ENCODE results near the gene GP1BB.
A peak's percentile ranks its signal among the peaks of the same experiment; 100 is the strongest.
"Not testable (repeated sequence)": the region's sequence is repeated elsewhere in the genome, so short reads cannot be mapped to it uniquely, and the experiment has no call there.

Gene GP1BB

GRCh38 chr22:19714312-19715187 is 8.8 kb upstream of the GP1BB start, which contains the start of gene SEPTIN5:
TSS of gene SEPTIN5 (plus strand) at chr22:19714503. CDS start at chr22:19714589, 86 bp downstream.
- no peak for DNase-seq

- DNase-seq, result no peak
Observed at GRCh38 chr22:19715188-19715930, 8.0 kb upstream of the GP1BB start.

- no peak for DNase-seq
Observed at GRCh38 chr22:19716041-19716828, 7.1 kb upstream of the GP1BB start.

- DNase-seq, result no peak
Observed at GRCh38 chr22:19716829-19717105, 6.6 kb upstream of the GP1BB start.

- no peak for DNase-seq
Observed at GRCh38 chr22:19717181-19717580, 6.2 kb upstream of the GP1BB start.

GRCh38 chr22:19717691-19718455 is 5.5 kb upstream of the GP1BB start:
- DNase-seq, result peak; percentile 67

- DNase-seq, result no peak
Observed at GRCh38 chr22:19718456-19719049, 4.8 kb upstream of the GP1BB start.

- DNase-seq, result peak; percentile 40
Observed at GRCh38 chr22:19719050-19719482, 4.3 kb upstream of the GP1BB start.

GRCh38 chr22:19719488-19720021 is 3.8 kb upstream of the GP1BB start:
- DNase-seq, result no peak

- DNase-seq, result no peak
Observed at GRCh38 chr22:19720150-19720827, 3.0 kb upstream of the GP1BB start.

- DNase-seq, result no peak
Observed at GRCh38 chr22:19720999-19721329, 2.4 kb upstream of the GP1BB start.

GRCh38 chr22:19721330-19722177 is 1.8 kb upstream of the GP1BB start:
- no peak for DNase-seq

GRCh38 chr22:19722178-19722981 is 959 bp upstream of the GP1BB start:
- DNase-seq, result no peak

- no peak for DNase-seq
Observed at GRCh38 chr22:19722982-19723231, 432 bp upstream of the GP1BB start.

GRCh38 chr22:19723983-19724827 is 866 bp downstream of the GP1BB start:
- DNase-seq, result no peak

GRCh38 chr22:19724927-19725661 is 1.8 kb downstream of the GP1BB start:
- no peak for DNase-seq

- not testable (repeated sequence) for DNase-seq
Observed at GRCh38 chr22:19726064-19726788, 2.9 kb downstream of the GP1BB start.
